OCI-LY3 (cell line): ENCODE data around the gene ZNF829.
A peak's percentile ranks its signal among the peaks of the same experiment; 100 is the strongest.

Source experiments
- H2AFZ ChIP-seq: fragments of 200-600, 300-600 bp; shearing (Covaris generic); 2 replicates; pipeline ENCODE4 v1.6.0; 2014; ENCODE audit warnings: antibody characterized with exemption, low read depth, low read length
- H3K27ac ChIP-seq: fragments of 200-600, 300-600 bp; sonication (generic); 2 replicates; pipeline ENCODE4 v1.5.1; 2014; ENCODE audit warnings: mild to moderate bottlenecking, low read length, moderate library complexity, mixed read lengths
- H3K27me3 ChIP-seq: fragments of 200-600, 300-600 bp; sonication (generic); 2 replicates; pipeline ENCODE4 v1.6.1; 2014; ENCODE audit warnings: low read depth, low read length, mixed read lengths
- H3K36me3 ChIP-seq: fragments of 200-600, 300-600 bp; sonication (generic); replicated peaks from 2 replicates; pipeline ENCODE3; 2014; ENCODE audit warnings: low read depth, low read length, mixed read lengths
- H3K4me1 ChIP-seq: fragments of 300-600, 200-600 bp; sonication (generic); 2 replicates; pipeline ENCODE4 v1.6.1; 2014; ENCODE audit warnings: low read length, mixed read lengths
- H3K4me2 ChIP-seq: fragments of 200-600, 300-600 bp; sonication (generic); 2 replicates; pipeline ENCODE4 v1.6.1; 2014; ENCODE audit warnings: low read length, mixed read lengths
- H3K4me3 ChIP-seq: fragments of 300-600, 200-600 bp; sonication (generic); 2 replicates; pipeline ENCODE4 v1.5.1; 2014; ENCODE audit warnings: antibody characterized with exemption, mild to moderate bottlenecking, low read length, moderate library complexity
- H3K79me2 ChIP-seq: fragments of 300-600, 200-600 bp; shearing (Covaris generic); 2 replicates; pipeline ENCODE4 v1.6.1; 2014; ENCODE audit warnings: mild to moderate bottlenecking, low read length, mixed read lengths
- H3K9ac ChIP-seq: fragments of 300-600, 200-600 bp; shearing (Covaris generic); 2 replicates; pipeline ENCODE4 v1.6.0; 2014; ENCODE audit warnings: mild to moderate bottlenecking, low read length, moderate library complexity
- H3K9me3 ChIP-seq: fragments of 200-600, 300-600 bp; shearing (Covaris generic); 2 replicates; pipeline ENCODE4 v1.6.1; 2014; ENCODE audit warnings: low read length, mixed read lengths; ENCODE audit not compliant: insufficient read depth
- H4K20me1 ChIP-seq: fragments of 200-600, 300-600 bp; sonication (generic); 2 replicates; pipeline ENCODE4 v1.6.1; 2016; ENCODE audit warnings: low read length, mixed read lengths; ENCODE audit not compliant: insufficient read depth
- CTCF ChIP-seq: fragments of 200-600, 300-600 bp; sonication (generic); IDR thresholded peaks from 2 replicates; pipeline ENCODE4 v1.5.1; 2014; ENCODE audit warnings: antibody characterized with exemption, low read length, low read depth
- EZH2phosphoT487 ChIP-seq: fragments of 200-600 bp; shearing (Covaris generic); IDR thresholded peaks from 2 replicates; pipeline ENCODE4 v1.6.1; 2018; ENCODE audit warnings: antibody characterized with exemption, mixed run types, low read depth

Gene ZNF829

GRCh38 chr19:36915992-36916830, at the start of gene ZNF829, which contains the start of gene ZNF568:
Gene ZNF829, minus strand, starts transcription at chr19:36916291. Its CDS starts 1,124 bp downstream, at chr19:36915167.
Gene ZNF568, plus strand, starts transcription at chr19:36916332. Its CDS starts 6,439 bp downstream, at chr19:36922771.
- Histone ChIP-seq H3K4me3 (peak within 1 kb of the TSS; percentile 89), H3K27me3 (no peaks in the 10 kb centered on the region), H3K36me3 (peaks cover 61% of the 10 kb centered on the region), H3K4me1 (peaks cover 6% of the 10 kb centered on the region), H4K20me1 (no peaks in the 10 kb centered on the region), H3K9ac (peak within 1 kb of the TSS; percentile 83), H2AFZ (peak within 1 kb of the TSS; percentile 93), H3K9me3 (peaks cover 43% of the 10 kb centered on the region; the same call in 1 of the 2 replicates), H3K27ac (peak within 1 kb of the TSS; percentile 69), H3K4me2 (peak within 1 kb of the TSS; percentile 86), H3K79me2 (peaks cover 8% of the 10 kb centered on the region)
- TF ChIP-seq CTCF = peak; percentile 73
- TF ChIP-seq EZH2phosphoT487 = no peak

- Histone ChIP-seq H3K27ac (no peak overlapping the region), H2AFZ (no peak overlapping the region), H3K36me3 (peaks cover 3% of the 10 kb centered on the region), H3K4me3 (no peak overlapping the region), H4K20me1 (no peaks in the 10 kb centered on the region), H3K27me3 (no peaks in the 10 kb centered on the region), H3K79me2 (no peaks in the 10 kb centered on the region), H3K4me1 (no peaks in the 10 kb centered on the region), H3K9ac (no peak overlapping the region), H3K4me2 (no peak overlapping the region), H3K9me3 (peaks cover 19% of the 10 kb centered on the region; the same call in 1 of the 2 replicates)
- TF ChIP-seq CTCF (no peak), EZH2phosphoT487 (no peak)
Measured at GRCh38 chr19:36963280-36963679, 47.2 kb upstream of the ZNF829 start.

- peaks cover 19% of the 10 kb centered on the region; the same call in 1 of the 2 replicates for H3K9me3 ChIP-seq
- H3K27me3 ChIP-seq = no peaks in the 10 kb centered on the region
- no peaks in the 10 kb centered on the region for H3K4me1 ChIP-seq
- peaks cover 3% of the 10 kb centered on the region for H3K36me3 ChIP-seq
- no peak overlapping the region for H3K4me2 ChIP-seq
- H3K4me3 ChIP-seq = no peak overlapping the region
- TF ChIP-seq CTCF (no peak), EZH2phosphoT487 (no peak)
- no peak overlapping the region for H3K27ac ChIP-seq
- no peak overlapping the region for H3K9ac ChIP-seq
- no peak overlapping the region for H2AFZ ChIP-seq
- H4K20me1 ChIP-seq = no peaks in the 10 kb centered on the region
- no peaks in the 10 kb centered on the region for H3K79me2 ChIP-seq
Measured at GRCh38 chr19:36962346-36962745, 46.3 kb upstream of the ZNF829 start.

GRCh38 chr19:36950335-36951119, 34.4 kb upstream of the ZNF829 start:
- no peaks in the 10 kb centered on the region for H3K4me1 ChIP-seq
- H3K79me2 ChIP-seq = no peaks in the 10 kb centered on the region
- TF ChIP-seq EZH2phosphoT487 (no peak), CTCF (no peak)
- H3K36me3 ChIP-seq = peaks cover 45% of the 10 kb centered on the region
- no peaks in the 10 kb centered on the region for H3K27me3 ChIP-seq
- no peak overlapping the region for H3K4me3 ChIP-seq
- H3K9ac ChIP-seq = no peak overlapping the region
- no peak overlapping the region for H2AFZ ChIP-seq
- no peak overlapping the region for H3K4me2 ChIP-seq
- H3K27ac ChIP-seq = no peak overlapping the region
- H3K9me3 ChIP-seq = peaks cover 18% of the 10 kb centered on the region; the same call in 1 of the 2 replicates
- H4K20me1 ChIP-seq = no peaks in the 10 kb centered on the region
